CD4-positive, alpha-beta T cell treated with Interleukin-21 for 1 hour (primary cell): ENCODE results near the gene BLVRB.
"Not testable (repeated sequence)": the region's sequence is repeated elsewhere in the genome, so short reads cannot be mapped to it uniquely, and the experiment has no call there.

Experiments
- DNase-seq: peaks from one replicate; pipeline ENCODE4 v3.0.0-alpha.2; 2020

Gene BLVRB

DNA sequence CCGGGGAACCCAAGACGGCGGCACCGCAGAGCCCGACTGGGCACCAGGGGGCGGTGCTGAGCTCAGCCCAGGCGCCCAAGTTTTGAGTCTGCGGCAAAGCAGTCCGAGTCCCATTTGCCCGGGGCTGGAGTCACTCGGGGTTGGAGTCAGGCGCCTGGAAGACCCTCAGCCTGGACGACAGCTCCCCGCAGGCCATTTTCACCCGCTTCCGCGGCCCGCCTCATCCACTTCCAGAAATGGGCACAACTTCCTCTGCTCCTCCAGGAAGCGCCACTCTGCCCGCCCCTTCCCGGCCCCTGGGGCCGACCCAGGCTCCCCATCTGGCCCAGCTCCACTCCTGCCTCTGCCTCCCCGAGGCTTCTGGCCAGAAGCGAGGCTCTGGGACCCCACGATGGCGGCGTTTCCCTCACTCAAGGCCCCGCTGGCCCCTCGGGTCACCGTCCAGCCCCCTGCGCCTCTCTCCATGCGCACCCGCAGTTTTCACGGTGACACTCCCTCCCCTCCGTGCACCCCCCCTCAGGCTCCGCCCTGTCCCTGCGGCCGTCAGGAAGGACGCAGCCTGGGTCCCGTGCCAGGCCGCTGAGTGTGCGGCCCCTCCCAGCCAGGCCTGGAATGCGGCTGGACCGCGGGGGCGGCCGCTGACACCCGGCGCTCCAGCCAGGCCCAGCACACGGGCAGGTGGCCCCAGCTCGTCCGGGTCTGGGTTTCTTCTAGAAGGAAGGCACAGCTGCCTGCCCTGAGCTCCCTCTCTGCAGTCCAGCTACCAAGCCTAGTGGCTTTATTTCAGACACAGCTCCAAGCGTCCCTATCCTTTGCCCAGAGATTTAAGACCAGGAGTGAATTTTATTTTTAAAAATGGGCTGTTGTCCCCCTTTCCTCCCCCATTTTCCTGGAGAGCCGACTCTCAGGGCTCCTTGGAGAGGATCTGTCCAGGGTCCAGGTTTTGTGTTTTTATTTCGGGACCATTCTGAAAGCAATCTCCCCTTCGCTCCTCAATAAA, 44.5 kb downstream of the BLVRB start:
- DNase-seq: peak; percentile 82

DNA sequence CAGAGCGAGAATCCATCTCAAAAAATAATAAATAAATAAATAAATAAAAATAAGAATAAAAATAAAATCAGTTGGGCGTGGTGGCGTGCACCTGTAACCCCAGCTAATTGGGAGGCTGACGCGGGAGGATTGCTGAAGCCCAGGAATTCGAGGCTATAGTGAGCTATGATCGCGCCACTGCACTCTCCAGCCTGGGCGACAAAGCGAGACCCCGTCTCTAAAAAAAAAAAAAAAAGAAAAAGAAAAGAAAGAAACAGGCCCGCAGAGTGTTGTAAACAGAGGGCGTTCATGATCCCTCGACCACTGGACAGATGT, 45.1 kb downstream of the BLVRB start:
- DNase-seq: no peak

DNA sequence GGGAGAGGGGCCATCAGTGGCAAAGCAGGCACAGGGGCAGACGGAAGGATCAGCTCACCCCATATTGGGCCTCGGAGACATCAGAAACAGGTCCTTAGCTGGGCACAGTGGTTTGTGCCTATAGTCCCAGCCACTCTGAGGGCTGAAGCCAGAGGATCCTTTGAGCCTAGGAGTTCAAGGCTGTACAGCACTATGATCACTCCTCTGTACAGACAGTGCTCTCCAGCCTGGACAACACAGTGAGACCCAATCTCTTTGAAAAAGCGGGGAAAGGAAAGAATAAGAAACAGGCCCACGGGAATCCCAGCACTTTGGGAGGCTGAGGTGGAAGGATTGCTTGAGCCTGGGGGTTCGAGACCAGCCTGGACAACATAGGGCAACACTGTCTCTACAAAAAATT, 45.8 kb downstream of the BLVRB start:
- DNase-seq: no peak

DNA sequence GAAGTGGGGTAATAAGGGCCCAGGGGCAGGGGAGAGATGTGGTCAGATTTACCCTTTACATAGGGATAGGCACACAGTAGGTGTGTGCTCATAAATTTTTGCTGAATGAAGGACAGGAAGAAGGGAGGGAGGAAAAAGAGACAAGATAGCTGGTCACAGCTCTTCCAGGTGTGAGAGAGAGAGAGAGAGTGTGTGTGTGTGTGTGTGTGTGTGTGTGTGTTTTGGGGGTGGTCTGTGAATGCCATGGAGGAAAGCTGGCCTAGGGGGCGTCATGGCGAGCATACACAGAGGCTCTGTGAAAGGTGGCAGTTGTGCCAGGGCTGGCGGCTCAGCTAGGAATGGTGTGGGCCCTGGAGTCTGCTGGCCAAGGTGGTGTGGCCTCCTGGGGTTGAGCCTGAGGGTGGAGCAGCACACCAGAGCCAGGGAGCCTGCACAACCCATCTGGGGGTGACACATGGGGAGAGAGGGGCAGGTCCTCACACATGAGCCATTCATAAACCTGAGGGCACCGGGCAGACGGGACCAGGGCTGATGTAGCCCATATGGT, 46.4 kb downstream of the BLVRB start:
- DNase-seq: no peak

DNA sequence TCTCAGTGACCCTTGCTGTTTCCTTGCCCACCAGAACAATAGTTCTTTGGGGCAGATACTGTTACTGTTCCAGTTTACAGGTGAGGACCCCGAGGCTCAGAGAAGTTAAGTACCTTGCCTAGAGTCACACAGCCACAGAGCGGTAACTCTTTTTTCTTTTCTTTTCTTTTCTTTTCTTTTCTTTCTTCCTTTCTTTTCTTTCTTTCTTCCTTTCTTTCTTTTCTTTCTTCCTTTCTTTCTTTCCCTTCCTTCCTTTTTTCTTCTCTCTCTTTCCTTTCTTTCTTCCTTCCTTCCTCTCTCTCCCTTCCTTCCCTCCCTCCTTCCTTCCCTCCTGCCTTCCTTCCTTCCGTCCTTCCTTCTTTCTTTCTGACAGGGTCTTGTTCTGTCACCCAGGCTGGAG, 47.5 kb downstream of the BLVRB start:
- DNase-seq: no peak

DNA sequence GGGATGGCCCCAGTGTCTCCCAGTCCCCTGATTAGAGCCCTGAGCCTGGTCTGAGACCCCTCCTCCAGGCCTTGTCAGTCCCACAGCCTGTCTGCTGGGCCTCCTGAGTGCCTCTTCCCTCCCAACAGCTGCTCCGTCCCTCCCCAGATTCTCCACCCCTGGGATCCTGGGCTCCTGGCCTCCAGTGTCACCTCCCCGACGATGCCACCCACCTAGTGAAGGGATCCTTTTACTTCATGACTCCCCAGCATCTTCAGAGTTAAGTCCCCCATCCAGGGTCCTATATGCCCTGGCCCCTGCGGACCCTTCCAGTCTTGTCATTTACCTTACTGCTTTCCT, 47.9 kb downstream of the BLVRB start:
- no peak for DNase-seq

DNA sequence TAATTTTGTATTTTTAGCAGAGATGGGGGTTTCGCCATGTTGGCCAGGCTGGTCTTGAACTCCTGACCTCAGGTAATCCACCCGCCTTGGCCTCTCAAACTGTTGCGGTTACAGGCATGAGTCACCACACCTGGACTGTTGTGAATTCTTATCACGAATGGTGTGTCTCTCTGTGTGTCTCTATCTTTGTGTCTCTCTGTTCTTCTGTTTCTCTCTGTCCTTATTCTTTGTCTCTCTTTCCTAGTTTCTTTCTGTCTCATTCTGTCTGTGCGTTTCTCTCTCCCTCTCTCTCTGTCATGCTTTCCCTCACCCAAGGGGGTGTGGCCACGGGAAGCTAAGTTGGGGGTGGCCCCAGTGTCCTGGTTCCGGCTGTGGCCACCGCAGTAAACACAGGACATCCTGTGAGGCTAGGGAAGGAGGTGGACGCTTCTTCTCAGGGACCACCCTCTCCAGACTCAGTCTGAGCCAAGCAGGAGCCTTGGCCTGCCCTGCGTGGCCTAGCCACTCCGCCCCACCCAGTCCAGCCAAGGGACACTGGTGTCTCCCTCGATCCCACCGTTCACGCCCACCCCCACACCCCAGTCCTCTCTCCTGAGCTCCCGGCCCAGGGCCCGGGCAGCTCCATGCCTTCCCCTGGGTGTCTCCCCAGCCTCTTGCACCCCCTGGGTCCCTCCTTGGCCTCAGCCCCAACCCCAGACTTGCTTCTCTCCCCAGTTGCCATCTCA, 48.5 kb downstream of the BLVRB start:
- no peak for DNase-seq

DNA sequence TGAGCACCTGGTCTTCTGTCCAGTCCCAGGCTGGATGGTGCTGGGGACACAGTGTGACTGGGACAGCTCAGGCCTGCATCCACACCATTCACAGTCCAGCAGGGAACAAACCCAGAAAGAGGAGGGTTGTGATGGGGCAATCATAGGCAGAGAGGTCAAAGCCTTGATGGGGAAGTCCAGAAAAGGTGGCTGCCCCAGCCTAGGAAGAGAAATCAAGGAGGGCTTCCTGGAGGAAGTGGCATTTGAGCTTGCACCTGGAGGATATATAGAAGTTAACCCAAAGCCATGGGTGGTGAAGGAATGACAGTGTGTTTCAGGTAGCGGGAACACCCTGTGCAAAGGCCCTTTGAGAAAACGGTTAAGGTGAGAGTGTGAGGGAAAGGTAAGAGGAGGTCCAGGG, 49.8 kb downstream of the BLVRB start:
- no peak for DNase-seq

DNA sequence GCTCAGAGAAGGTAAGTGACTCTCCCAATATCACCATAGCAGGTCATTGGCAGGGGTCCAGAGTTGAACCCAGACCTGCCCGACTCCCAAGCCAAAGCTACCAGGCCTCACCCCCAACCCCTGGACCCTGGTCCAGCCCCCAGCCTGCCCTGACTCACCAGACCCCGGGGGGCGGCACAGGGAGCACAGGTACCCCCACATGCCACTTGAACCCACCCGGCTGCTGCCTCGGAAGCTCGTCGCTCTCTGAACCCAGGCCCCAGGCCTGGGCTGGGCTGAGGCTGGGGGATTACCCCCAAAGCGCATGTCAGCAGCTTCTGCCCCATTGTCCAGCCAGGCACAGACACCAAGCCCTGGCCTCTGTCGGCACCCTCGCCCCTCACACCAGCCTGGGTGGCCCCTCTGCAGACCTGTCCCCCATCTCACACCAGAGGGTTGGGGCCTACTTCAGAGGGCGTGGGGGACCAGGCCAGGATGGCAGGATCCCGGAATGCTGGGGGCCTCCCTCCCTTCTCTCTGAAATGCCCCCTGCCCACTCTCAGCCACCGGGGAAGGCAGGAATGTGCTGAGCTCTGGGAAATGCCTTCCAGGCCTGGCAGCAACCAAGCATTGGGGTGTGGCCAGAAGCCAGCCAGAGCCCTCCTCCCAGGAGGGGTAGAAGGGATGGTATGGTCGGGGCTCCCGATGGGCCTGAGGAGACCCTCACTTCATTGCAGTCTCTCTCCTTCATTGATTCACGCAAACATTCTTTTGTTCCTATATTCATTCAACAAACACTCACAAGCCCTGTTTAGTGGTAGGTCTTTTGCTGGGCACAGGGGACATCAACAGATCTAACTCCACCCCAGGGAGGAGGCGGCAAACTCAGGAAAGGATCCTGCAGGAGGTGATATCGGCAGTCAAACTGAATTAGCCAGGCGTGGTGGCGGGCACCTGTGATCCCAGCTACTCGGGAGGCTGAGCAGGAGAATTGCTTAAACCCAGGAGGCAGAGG, 50.7 kb downstream of the BLVRB start:
- no peak for DNase-seq

DNA sequence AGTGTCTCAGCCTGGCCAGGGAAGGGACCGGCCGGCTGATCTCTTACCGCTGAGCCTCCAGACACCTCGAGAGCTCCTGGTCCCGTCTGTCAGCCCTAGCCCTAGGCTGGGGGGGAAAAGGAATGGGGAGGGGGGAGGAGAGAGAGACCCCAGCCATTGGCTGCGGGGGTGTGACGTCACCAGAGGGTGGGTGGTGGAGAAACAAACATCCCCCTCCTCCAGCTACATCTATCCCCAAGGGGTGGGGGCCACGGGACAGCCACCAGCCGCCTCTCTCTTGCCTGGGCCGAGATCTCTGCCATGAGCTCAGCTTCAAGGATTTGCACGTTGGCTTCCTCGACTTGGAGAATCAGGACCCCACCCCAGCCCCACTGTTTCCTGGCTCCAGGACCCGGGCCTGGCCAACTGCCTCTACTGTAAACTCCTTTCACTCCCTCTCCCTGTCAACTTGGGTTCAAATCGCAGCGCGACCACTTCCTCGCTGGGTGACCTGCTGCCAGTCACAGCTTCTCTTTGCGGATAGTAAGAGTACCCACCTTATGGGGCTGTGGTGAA, 52.2 kb downstream of the BLVRB start, which contains the start of gene PRX:
Gene PRX, minus strand, starts transcription at position 88 of the 555 bp plus-strand sequence. CDS start 5,446 bp downstream, outside the sequence.
- no peak for DNase-seq

DNA sequence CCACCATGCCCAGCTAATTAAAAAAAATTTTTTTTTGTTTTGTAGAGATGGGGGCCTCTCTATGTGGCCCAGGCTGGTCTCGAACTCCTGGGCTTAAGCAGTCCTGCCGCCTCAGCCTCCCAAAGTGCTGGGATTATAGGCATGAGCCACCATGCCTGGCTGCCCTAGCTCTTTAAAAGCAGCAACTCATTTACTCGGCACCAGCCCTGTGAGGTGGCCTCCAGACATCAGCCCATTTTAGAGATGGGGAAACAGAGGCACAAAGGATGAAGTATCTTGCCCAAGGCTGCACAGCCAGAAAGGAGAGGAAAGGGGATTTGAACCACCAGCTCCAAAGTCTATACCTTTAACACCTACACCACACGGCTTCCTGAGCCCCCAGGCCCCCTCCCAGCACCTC, 52.7 kb downstream of the BLVRB start:
- DNase-seq: no peak

DNA sequence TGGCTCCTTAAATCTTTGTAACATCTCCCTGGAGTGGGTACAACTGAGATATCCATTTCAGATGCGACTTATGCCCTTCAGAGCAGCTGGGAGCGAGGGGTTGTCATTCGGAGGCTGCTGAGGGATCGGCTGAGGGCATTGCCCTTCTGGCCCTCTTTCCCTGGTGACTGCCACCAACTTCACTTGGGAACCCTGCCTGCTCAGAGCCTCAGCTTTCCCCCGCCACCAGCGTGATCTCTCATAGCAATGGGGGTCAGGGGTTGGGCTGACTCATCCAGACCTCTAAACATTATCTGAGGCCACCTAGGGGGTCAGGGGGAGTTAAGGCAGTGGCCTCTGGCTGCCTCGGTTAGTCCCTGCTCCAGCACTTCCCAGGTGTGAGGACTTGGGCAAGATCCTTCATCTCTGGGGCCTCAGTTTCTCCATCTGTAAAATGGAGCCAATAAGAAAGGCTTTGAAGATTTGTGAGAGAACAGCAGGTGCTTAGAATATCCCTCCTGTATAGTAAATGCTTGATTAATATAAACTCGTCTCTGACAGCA, 53.5 kb downstream of the BLVRB start:
- no peak for DNase-seq

DNA sequence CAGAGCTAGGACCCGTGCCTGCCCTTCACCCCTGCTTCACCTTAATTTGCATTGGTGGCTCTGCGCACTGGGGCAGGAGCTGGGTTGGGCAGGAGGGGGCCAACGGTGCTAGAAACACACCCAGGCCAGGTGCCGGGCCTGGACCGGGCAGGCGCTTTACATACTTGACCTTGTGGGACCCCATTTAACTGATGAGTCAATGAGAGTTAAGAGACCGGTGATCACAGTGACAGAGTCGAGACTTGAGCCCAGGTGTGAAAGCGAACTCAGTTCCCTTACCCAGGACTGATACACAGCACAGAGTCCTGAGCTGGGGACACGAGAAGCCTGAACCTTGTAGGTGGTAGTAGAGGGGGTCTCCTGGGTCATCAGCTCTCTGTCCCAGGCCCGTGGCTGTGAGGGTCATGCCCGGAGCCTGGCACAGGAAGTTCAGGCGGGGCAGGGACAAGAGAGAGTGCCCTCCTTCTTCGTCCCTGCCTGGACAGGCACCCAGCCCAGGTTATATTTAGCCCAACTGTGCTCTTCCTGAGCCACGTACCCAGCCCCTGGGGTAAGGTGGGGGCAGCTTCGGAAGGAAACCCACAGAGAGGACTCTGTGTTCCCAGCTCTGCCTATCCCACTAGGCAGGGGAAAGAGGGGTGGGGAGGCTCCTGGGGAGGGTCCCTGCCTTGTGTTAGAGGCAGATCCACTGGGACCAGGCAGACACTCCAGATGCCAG, 54.3 kb downstream of the BLVRB start:
- no peak for DNase-seq

DNA sequence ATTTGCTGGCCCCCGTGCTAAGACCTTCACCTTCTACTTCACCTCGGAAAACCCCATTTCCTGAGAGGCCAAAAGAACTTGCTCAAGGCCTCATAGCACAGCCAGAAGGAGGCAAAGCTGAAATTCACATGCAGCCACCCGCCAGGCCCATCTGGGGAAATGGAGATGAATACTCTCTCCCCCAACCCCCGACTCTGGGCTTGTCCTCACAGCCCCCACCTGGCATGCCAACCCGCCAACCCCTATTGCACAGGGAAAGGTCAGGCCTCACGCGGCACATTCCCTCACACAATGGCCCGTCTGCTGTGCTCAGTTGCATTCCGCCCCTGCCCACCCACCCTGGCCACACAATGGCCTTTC, 55.5 kb downstream of the BLVRB start:
- DNase-seq: no peak

DNA sequence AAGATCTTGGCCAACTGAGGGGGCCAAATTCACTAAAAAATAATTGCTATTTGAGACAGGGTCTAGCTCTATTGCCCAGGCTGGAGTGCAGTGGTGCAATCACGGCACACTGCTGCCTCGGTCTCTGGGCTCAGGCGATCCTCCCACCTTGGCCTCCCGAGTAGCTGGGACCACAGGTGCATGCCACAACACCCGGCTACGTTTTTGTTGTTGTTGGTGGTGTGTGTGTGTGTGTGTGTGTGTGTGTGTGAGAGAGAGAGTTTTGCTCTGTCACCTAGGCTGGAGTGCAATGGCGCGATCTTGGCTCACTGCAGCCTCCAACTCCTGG, 57.0 kb downstream of the BLVRB start:
- not testable (repeated sequence) for DNase-seq

DNA sequence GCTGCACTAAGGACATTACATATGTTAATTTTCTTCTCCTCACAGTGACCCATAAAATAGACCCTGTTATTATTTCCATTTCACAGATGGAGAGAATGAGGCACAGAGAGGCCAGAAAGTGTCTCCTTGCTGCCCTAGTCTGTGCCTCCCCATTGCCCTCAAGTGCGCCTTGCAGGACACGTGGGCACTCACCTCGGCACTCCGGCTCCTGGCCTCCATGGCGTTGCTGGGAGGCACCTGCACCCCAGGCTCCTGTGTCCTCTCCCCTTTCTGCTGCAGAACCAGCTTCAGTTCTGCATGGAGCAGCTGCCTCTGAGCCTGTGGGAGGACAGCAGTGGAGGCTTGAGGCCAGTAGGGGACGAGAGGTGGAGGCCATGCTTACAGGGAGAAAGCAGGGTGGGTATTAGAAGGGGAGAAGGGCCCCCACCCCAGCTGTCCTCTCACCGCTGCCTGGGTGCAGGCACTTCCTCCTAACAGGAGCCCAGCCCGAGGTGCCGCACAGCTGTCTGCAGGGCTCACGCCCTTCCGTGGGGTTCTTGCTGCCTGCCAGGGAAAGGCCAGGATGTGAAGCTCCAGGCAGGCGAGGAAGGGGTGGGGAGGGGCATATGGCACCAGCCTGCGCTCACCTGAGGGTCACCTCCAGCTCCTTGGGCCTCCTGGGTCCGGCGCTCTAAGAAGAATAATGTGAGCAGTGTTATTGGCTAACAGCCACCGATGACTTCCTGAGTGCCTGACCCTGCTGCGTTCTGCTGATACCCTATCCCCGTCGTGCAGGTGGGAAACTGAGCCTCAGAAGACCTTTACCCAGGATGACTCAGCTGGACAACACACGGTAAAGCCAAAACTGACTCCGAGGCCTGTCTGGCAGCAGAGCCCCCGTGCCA, 57.6 kb downstream of the BLVRB start:
- no peak for DNase-seq

DNA sequence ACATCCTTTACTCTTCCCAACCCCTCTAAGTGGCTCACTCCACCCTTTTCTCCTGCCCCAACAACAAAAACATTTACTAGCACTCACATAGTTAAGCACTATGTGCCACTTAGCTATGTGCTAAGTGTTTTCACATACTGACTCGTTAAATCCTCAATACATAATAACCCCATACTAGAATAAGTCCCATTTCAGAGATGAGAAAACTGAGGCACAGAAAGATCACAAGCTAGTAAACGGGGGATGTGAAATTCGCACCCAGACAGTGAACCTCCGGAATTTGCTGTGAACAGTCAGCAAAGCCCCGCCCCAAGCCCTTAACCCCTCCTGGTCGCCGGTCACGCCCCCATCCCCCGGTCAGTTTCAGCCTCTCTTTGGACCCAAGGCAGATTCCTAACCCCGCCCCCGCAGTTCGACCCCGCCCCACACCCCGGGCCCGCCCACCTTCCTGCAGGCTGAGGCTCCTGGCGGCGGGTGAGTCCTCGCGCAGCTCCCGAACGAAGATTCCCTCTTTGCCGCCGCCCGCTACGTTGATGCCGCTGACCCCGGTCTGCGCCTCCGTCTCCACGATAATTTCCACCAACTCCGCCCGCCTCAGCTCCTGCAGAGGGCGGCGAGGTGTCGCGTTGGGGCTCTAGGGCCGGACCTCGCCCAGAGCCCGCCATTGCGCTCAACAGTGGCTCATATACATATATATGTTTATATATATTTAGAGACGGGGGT, 62.1 kb downstream of the BLVRB start:
- peak; percentile 86 for DNase-seq

DNA sequence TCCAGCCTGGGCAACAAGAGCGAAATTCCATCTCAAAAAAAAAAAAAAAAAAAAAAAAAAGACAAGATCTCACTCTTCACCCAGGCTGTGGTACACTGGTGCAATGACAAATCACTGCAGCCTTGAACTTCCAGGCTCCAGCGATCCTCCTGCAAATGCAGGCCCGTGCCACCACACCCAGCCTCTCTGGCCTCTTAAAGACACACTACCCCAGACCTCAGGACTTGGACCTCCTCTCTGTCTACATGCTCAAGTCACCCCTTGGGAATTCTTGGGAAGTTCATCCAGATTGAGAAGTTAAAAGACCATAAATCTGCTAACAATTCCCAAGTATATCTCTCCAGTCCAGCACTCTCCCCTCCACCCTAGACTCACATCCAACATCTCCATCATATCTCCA, 65.0 kb downstream of the BLVRB start:
- DNase-seq: no peak

DNA sequence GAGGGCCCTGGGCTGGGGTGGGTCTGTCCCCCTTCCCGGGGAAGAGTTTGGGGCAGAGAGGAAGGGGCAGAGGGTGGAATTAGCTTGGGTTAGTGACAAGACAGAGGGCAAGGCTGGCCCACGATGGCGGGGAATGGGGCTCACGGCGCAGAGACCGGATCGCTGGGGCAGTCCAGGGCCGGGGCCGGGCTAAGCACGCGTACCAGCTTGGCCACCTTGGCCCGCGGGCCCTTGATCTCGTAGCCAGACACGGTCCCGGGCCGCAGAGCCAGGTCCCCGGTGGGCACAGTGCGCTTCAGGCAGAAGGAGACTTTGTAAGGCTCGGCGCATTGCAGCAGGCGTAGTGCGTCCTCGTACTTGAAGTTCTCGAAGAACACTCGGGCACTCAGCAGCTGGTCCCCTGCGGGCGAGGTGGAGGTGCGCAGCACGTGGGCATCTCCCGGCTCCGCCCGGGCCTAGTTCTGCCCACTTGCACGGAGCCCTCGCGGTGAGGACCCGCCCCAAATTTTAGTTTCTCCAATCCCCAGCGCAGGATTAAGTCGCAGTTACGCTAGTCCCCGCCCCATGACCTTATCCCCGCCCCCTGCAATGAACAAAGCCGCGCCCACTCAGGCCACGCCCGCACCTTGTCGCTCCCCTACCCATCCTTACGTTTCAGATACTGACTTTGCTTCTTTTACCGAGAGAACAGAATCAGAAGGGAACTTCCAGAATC, 67.0 kb downstream of the BLVRB start:
- peak; percentile 82 for DNase-seq
